Naive thymus-derived CD4-positive, alpha-beta T cell (primary cell): Measurements from ENCODE around the gene SMG9. TPM values are rescaled to one million over a fixed set of nuclear protein-coding genes. Genes with fewer than 3 reads are reported as not detected.
"Not testable (repeated sequence)": the region's sequence is repeated elsewhere in the genome, so short reads cannot be mapped to it uniquely, and the experiment has no call there.

ENCODE experiments used
- ATAC-seq: fragments of 150-1000 bp; cut with Tn5 transposase; 2 replicates; pipeline ENCODE4 v1.10.0; 2021; ENCODE audit warnings: mild to moderate bottlenecking, moderate library complexity
- CTCF ChIA-PET: fragments of 350-600 bp; sonication (Branson Sonifier 250); formaldehyde crosslinking; loops from one replicate; lab custom pipeline; 2021; ENCODE audit warnings: antibody characterized with exemption; lab: Charles Lee
- POLR2A ChIA-PET: fragments of 350-600 bp; sonication (Branson Sonifier 250); formaldehyde crosslinking; loops from one replicate; lab custom pipeline; 2021; ENCODE audit warnings: antibody characterized with exemption, inconsistent platforms; lab: Charles Lee
- DNase-seq, 9 donors: peaks; one replicate each; pipeline versions ENCODE4 v3.0.0 to v3.0.0-alpha.2; 2020 to 2022; ENCODE audit warnings: mixed read lengths in 1 of 9
- H3K27ac ChIP-seq: one replicate; pipeline ENCODE4 v1.7.0; 2013; ENCODE audit warnings: mild to moderate bottlenecking, low read depth, low read length, moderate library complexity
- H3K27me3 ChIP-seq, 2 donors: one replicate each; pipeline ENCODE4 v1.7.0; 2013; ENCODE audit warnings: low read length in 2 of 2, mild to moderate bottlenecking in 2 of 2, moderate library complexity in 2 of 2; ENCODE audit not compliant: control insufficient read depth in 2 of 2, insufficient read depth in 2 of 2
- H3K36me3 ChIP-seq, 3 experiments: 1 replicate in 2 of 3; 2 replicates in 1 of 3; pipeline ENCODE4 v1.7.0; 2013; ENCODE audit warnings: low read length in 3 of 3, mild to moderate bottlenecking in 3 of 3, moderate library complexity in 1 of 3; ENCODE audit not compliant: insufficient read depth in 3 of 3, control insufficient read depth in 2 of 3
- H3K4me1 ChIP-seq, 2 donors: one replicate each; pipeline ENCODE4 v1.7.0; 2013; ENCODE audit warnings: low read length in 2 of 2, mild to moderate bottlenecking in 2 of 2, moderate library complexity in 1 of 2; ENCODE audit not compliant: control insufficient read depth in 2 of 2, insufficient read depth in 2 of 2
- H3K4me3 ChIP-seq: 2 replicates; pipeline ENCODE4 v1.7.0; 2013; ENCODE audit warnings: mild to moderate bottlenecking, low read length
- H3K9me3 ChIP-seq, 3 experiments: 1 replicate in 2 of 3; 2 replicates in 1 of 3; pipeline ENCODE4 v1.7.0; 2013; ENCODE audit warnings: low read length in 3 of 3; ENCODE audit not compliant: control insufficient read depth in 2 of 3
- H3K27ac Mint-ChIP-seq, 9 donors: one replicate each; pipeline ENCODE4 v1.8.0; 2020 to 2022; ENCODE audit warnings: mixed read lengths in 9 of 9, mild to moderate bottlenecking in 8 of 9, moderate library complexity in 5 of 9, inconsistent platforms in 2 of 9
- H3K27me3 Mint-ChIP-seq, 5 donors: one replicate each; pipeline ENCODE4 v1.8.0; 2021 to 2022; ENCODE audit warnings: mixed read lengths in 5 of 5, mild to moderate bottlenecking in 1 of 5
- H3K36me3 Mint-ChIP-seq, 5 donors: one replicate each; pipeline ENCODE4 v1.8.0; 2020 to 2022; ENCODE audit warnings: mixed read lengths in 5 of 5, mild to moderate bottlenecking in 3 of 5, inconsistent platforms in 1 of 5
- H3K4me1 Mint-ChIP-seq, 7 donors: one replicate each; pipeline ENCODE4 v1.8.0; 2020 to 2022; ENCODE audit warnings: mixed read lengths in 7 of 7, mild to moderate bottlenecking in 3 of 7, inconsistent platforms in 1 of 7
- H3K4me3 Mint-ChIP-seq, 10 donors: one replicate each; pipeline ENCODE4 v1.8.0; 2020 to 2022; ENCODE audit warnings: mild to moderate bottlenecking in 10 of 10, mixed read lengths in 10 of 10, moderate library complexity in 6 of 10, inconsistent platforms in 2 of 10
- H3K9me3 Mint-ChIP-seq, 11 donors: one replicate each; pipeline ENCODE4 v1.8.0; 2020 to 2022; ENCODE audit warnings: mixed read lengths in 11 of 11, mild to moderate bottlenecking in 4 of 11, inconsistent platforms in 1 of 11, moderate library complexity in 1 of 11
- intact Hi-C, 2 donors: fragments of 100-400 bp; cut with micrococcal nuclease; formaldehyde crosslinking; loops; one replicate each; pipeline ENCODE4 v1.15.1; 2023
- polyA plus RNA-seq, 2 donors: library from polyadenylated mRNA; unstranded; fragments of 300-500 nt; fragmentation: Illumina TruSeq; gene quantifications; one replicate each; pipeline ENCODE4 v1.2.3, GENCODE V29; 2021
- total RNA-seq, 6 experiments: library from RNA in 5 of 6; stranded (reverse) in 5 of 6; gene quantifications; 1 replicate in 5 of 6; 2 replicates in 1 of 6; pipeline ENCODE4 v1.2.3 and lab custom pipeline; 2021 to 2026

The SMG9 gene
- total and polyA plus RNA-seq, 7 experiments from 2014 or later = 7.9 to 75.9 (median 50.5) TPM

GRCh38 chr19:43683905-43684304 is 70.9 kb downstream of the SMG9 start:
- Mint-ChIP-seq H3K9me3 (peaks cover 0 to 2% (median 0%) of the 10 kb centered on the region in 11 donors), H3K36me3 (no peaks in the 10 kb centered on the region), H3K27me3 (no peaks in the 10 kb centered on the region), H3K27ac (no peak overlapping the region), H3K4me3 (no peak overlapping the region), H3K4me1 (no peaks in the 10 kb centered on the region)
- Histone ChIP-seq H3K4me3 (no peak overlapping the region), H3K27ac (no peak overlapping the region), H3K9me3 (no peaks in the 10 kb centered on the region), H3K27me3 (no peaks in the 10 kb centered on the region), H3K4me1 (no peaks in the 10 kb centered on the region), H3K36me3 (no peaks in the 10 kb centered on the region)
- DNase-seq = no peak
- ChIA-PET CTCF (no interaction called here), POLR2A (no interaction called here)
- no peak for ATAC-seq
- intact Hi-C loops = no loop called here

- ChIA-PET POLR2A (no interaction called here), CTCF (no interaction called here)
- no peak overlapping the region for H3K4me3 Mint-ChIP-seq
- no peaks in the 10 kb centered on the region for H3K4me1 ChIP-seq
- no peak overlapping the region for H3K4me3 ChIP-seq
- no peaks in the 10 kb centered on the region for H3K36me3 Mint-ChIP-seq
- no peaks in the 10 kb centered on the region for H3K27me3 ChIP-seq
- H3K27ac Mint-ChIP-seq = no peak overlapping the region
- H3K27ac ChIP-seq = no peak overlapping the region
- DNase-seq (no peak), ATAC-seq (peak; percentile 24)
- H3K27me3 Mint-ChIP-seq = no peaks in the 10 kb centered on the region
- intact Hi-C loops = no loop called here
- H3K4me1 Mint-ChIP-seq = no peaks in the 10 kb centered on the region
- peaks cover 0 to 2% (median 0%) of the 10 kb centered on the region in 11 donors for H3K9me3 Mint-ChIP-seq
- H3K9me3 ChIP-seq = no peaks in the 10 kb centered on the region
- H3K36me3 ChIP-seq = no peaks in the 10 kb centered on the region
Observed at GRCh38 chr19:43682824-43683661, 71.7 kb downstream of the SMG9 start.

- H3K27me3 Mint-ChIP-seq, H3K36me3 ChIP-seq, DNase-seq, H3K27me3 ChIP-seq, intact Hi-C loops, H3K27ac Mint-ChIP-seq, POLR2A ChIA-PET, ATAC-seq, H3K9me3 ChIP-seq, H3K4me1 Mint-ChIP-seq, CTCF ChIA-PET, H3K4me3 Mint-ChIP-seq, H3K27ac ChIP-seq, H3K9me3 Mint-ChIP-seq, H3K4me3 ChIP-seq, H3K36me3 Mint-ChIP-seq, H3K4me1 ChIP-seq: not testable (repeated sequence)
Observed at GRCh38 chr19:43682269-43682668, 72.5 kb downstream of the SMG9 start.

GRCh38 chr19:43681821-43682220 is 72.9 kb downstream of the SMG9 start:
- intact Hi-C loops = no loop called here
- no peak overlapping the region for H3K4me3 Mint-ChIP-seq
- no peak overlapping the region for H3K27ac Mint-ChIP-seq
- H3K9me3 Mint-ChIP-seq = peaks cover 0 to 2% (median 0%) of the 10 kb centered on the region in 11 donors
- Histone ChIP-seq H3K36me3 (no peaks in the 10 kb centered on the region), H3K9me3 (no peaks in the 10 kb centered on the region), H3K27ac (no peak overlapping the region), H3K27me3 (no peaks in the 10 kb centered on the region), H3K4me1 (no peaks in the 10 kb centered on the region), H3K4me3 (no peak overlapping the region)
- ATAC-seq (peak; percentile 44), DNase-seq (no peak)
- H3K27me3 Mint-ChIP-seq = no peaks in the 10 kb centered on the region
- ChIA-PET POLR2A (no interaction called here), CTCF (interaction anchor here (0.6 to 0.7 kb wide), 2 partner anchors 93 to 508 kb away, joined by 3 read pairs; no protein-coding TSS in a partner anchor)
- no peaks in the 10 kb centered on the region for H3K36me3 Mint-ChIP-seq
- H3K4me1 Mint-ChIP-seq = no peaks in the 10 kb centered on the region

GRCh38 chr19:43678512-43679261 is 76.1 kb downstream of the SMG9 start:
- H3K4me3 Mint-ChIP-seq = no peak overlapping the region
- DNase-seq = no peak
- H3K27ac Mint-ChIP-seq = no peak overlapping the region
- H3K9me3 Mint-ChIP-seq = peaks cover 0 to 1% (median 0%) of the 10 kb centered on the region in 11 donors
- Histone ChIP-seq H3K4me3 (no peak overlapping the region), H3K4me1 (no peaks in the 10 kb centered on the region), H3K27me3 (no peaks in the 10 kb centered on the region), H3K9me3 (no peaks in the 10 kb centered on the region), H3K36me3 (no peaks in the 10 kb centered on the region), H3K27ac (no peak overlapping the region)
- no peak for ATAC-seq
- no peaks in the 10 kb centered on the region for H3K27me3 Mint-ChIP-seq
- ChIA-PET CTCF (no interaction called here), POLR2A (interaction anchor here (0.6 kb wide), 1 partner anchor 9 kb away, joined by 3 read pairs; the partner anchor contains the start of gene PLAUR)
- no peaks in the 10 kb centered on the region for H3K36me3 Mint-ChIP-seq
- peaks cover 0 to 11% (median 5%) of the 10 kb centered on the region in 7 donors for H3K4me1 Mint-ChIP-seq
- intact Hi-C loops = no loop called here
